H1 (cell line): ENCODE results near the gene CHRNA10. TPM values are rescaled to one million over a fixed set of nuclear protein-coding genes. Genes with fewer than 3 reads are reported as not detected.

Experiments
- CHD2 ChIP-seq: IDR thresholded peaks from 2 replicates; pipeline ENCODE4 v1.6.1; 2012; ENCODE audit warnings: low read length, improper control_type of control experiment
- CHD7 ChIP-seq: fragments of 300-600 bp; sonication (generic); IDR thresholded peaks from 2 replicates; pipeline ENCODE4 v1.7.1; 2012; ENCODE audit warnings: low read length, moderate library complexity, mild to moderate bottlenecking, inconsistent platforms; ENCODE audit not compliant: insufficient replicate concordance
- EGR1 ChIP-seq: IDR thresholded peaks from 2 replicates; pipeline ENCODE4 v1.6.1; 2011; ENCODE audit warnings: low read depth, low read length, borderline replicate concordance
- FOSL1 ChIP-seq: IDR thresholded peaks from 2 replicates; pipeline ENCODE4 v1.6.1; 2011; ENCODE audit warnings: mild to moderate bottlenecking, low read depth, low read length, moderate library complexity; ENCODE audit not compliant: insufficient read depth
- GABPA ChIP-seq: IDR thresholded peaks from 2 replicates; pipeline ENCODE4 v1.6.1; 2011; ENCODE audit warnings: mild to moderate bottlenecking, low read length, moderate library complexity, borderline replicate concordance; ENCODE audit not compliant: insufficient read depth
- KDM5A ChIP-seq: fragments of 200-600 bp; IDR thresholded peaks from 2 replicates; pipeline ENCODE4 v1.7.1; 2012; ENCODE audit warnings: mild to moderate bottlenecking, low read length, inconsistent platforms, mixed read lengths
- POLR2A ChIP-seq, 2 experiments: IDR thresholded peaks; 1 replicate in 1 of 2; 2 replicates in 1 of 2; pipeline ENCODE4 v1.6.1; 2011; ENCODE audit warnings: low read depth in 2 of 2, low read length in 2 of 2, mild to moderate bottlenecking in 2 of 2; ENCODE audit errors: control extremely low read depth in 1 of 2
- SIN3A ChIP-seq, 2 experiments: IDR thresholded peaks in 1 of 2; conservative IDR thresholded peaks in 1 of 2; 2 replicates each; pipeline ENCODE4 v1.6.1; 2011 to 2012; ENCODE audit warnings: low read length in 2 of 2, improper control_type of control experiment in 1 of 2, low read depth in 1 of 2, mild to moderate bottlenecking in 1 of 2
- TBP ChIP-seq: IDR thresholded peaks from 2 replicates; pipeline ENCODE4 v1.6.1; 2011; ENCODE audit warnings: low read depth, low read length, improper control_type of control experiment
- ZNF274 ChIP-seq: IDR thresholded peaks from 2 replicates; pipeline ENCODE4 v1.7.0; 2012; ENCODE audit warnings: low read length, borderline replicate concordance; ENCODE audit errors: extremely low read depth
- polyA plus RNA-seq, 7 experiments: library from polyadenylated mRNA; depleted of rRNA in 3 of 7; stranded (reverse) in 5 of 7; unstranded in 2 of 7; fragments of >200 nt in 5 of 7; fragments of 200-250 nt in 2 of 7; gene quantifications; 1 replicate in 5 of 7; 2 replicates in 1 of 7; 4 replicates in 1 of 7; pipeline versions ENCODE4 v1.2.1 to v1.2.3, GENCODE V29; 2011 to 2013; ENCODE audit warnings: missing spikeins in 2 of 7, mixed read lengths in 2 of 7
- total RNA-seq: library from RNA; stranded (reverse); fragmentation: NEBNext Ultra II Directional; extraction: Animal tissue kit (Norgen Biotek cat#: 25700); gene quantifications from 2 replicates; pipeline ENCODE4 v1.2.1, GENCODE V29; 2021
- TF ChIP-seq, protein P1 (sequence below): IDR thresholded peaks from 2 replicates; pipeline ENCODE4 v1.6.1; 2012; ENCODE audit warnings: inconsistent platforms

The CHRNA10 gene
- total and polyA plus RNA-seq, 2 of the 8 experiments (the other 6 are each of a cell fraction or from before 2014, with no cell fraction given): 0.68 to 1.3 TPM

DNA sequence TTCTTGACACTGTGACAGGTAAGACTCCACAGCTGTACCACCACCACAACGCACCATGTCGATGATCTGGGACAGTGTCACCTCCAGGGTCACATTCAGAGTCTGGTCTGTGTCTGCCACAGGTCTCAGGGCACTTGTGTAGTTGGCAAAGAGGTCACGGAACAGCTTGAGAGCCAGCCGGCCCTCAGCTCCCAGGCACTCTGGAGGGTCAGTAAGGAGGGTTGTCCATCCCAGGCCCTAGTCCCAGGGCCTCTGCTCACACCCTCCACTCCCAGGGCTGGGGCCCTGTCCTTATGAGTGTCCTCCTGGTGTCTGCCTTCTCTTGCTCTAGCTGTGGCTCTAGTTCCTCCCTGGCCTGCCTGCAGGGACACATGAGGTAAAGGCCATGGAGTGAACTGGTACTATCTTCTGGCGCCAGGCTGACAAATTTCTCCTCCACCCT is 1.4 kb downstream of the CHRNA10 start (continued):
- no peak for TF ChIP-seq CHD7
- TF ChIP-seq, protein P1, sequence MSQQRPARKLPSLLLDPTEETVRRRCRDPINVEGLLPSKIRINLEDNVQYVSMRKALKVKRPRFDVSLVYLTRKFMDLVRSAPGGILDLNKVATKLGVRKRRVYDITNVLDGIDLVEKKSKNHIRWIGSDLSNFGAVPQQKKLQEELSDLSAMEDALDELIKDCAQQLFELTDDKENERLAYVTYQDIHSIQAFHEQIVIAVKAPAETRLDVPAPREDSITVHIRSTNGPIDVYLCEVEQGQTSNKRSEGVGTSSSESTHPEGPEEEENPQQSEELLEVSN: no peak
- no peak for TF ChIP-seq EGR1
- no peak for TF ChIP-seq TBP
- no peak for TF ChIP-seq KDM5A
- no peak for TF ChIP-seq FOSL1
- TF ChIP-seq SIN3A (conservative IDR thresholded peaks at IDR 0.05 in 1 of 2, IDR thresholded peaks at IDR 0.05 in 1 of 2; ENCODE audit: low read depth in 1 of 2, low read length in 2 of 2): no peak
- TF ChIP-seq GABPA: no peak
- TF ChIP-seq ZNF274: no peak
- TF ChIP-seq CHD2: no peak
- no peak for TF ChIP-seq POLR2A (IDR thresholded peaks at IDR 0.05; ENCODE audit: control extremely low read depth in 1 of 2, low read depth in 2 of 2, low read length in 2 of 2)
